HepG2 (cell line): Measurements from ENCODE around the gene C20orf202. TPM values are rescaled to one million over a fixed set of nuclear protein-coding genes. Genes with fewer than 3 reads are reported as not detected.

Source experiments
- ATAC-seq: fragments of 200-7000 bp; cut with Tn5 transposase; 3 replicates; pipeline ENCODE4 v1.9.1; 2020; ENCODE audit warnings: mild to moderate bottlenecking, moderate library complexity
- BruUV-seq: library from RNA; stranded (reverse); fragments of 400-500 nt; replicated peaks from 2 replicates; lab custom pipeline; 2021; lab: Mats Ljungman, UMichigan
- CTCF ChIA-PET: fragments of 300-600 bp; formaldehyde crosslinking; extraction: SDS; loops from one replicate; lab custom pipeline; 2021; ENCODE audit warnings: low total read pairs, inconsistent platforms, low intra/inter-chr PET ratio; lab: Yijun Ruan, JAX
- POLR2A ChIA-PET: fragments of 350-600 bp; sonication (Branson Sonifier 250); formaldehyde crosslinking; loops from one replicate; lab custom pipeline; 2020; ENCODE audit warnings: antibody characterized with exemption, inconsistent platforms; lab: Yijun Ruan, JAX
- DNase-seq: peaks from one replicate; pipeline ENCODE4 v3.0.0-alpha.2; 2015; ENCODE audit warnings: low spot score
- FAIRE-seq: peaks from 3 replicates; lab custom pipeline; 2011; peaks lifted over from hg19 to GRCh38; lab: Jason Lieb, UNC
- H2AFZ ChIP-seq: one replicate; pipeline ENCODE4 v1.6.1; 2011; ENCODE audit warnings: low read length, inconsistent platforms
- H3K27ac ChIP-seq: fragments of 300-600 bp; 3 replicates; pipeline ENCODE4 v1.8.0; 2011; ENCODE audit warnings: mixed run types, mild to moderate bottlenecking, mixed read lengths, low read length, inconsistent platforms; ENCODE audit not compliant: insufficient read depth; ENCODE audit errors: extremely low read length
- H3K27me3 ChIP-seq, 2 experiments: fragments of 200-600 bp in 1 of 2; 2 replicates in 1 of 2; 3 replicates in 1 of 2; pipeline versions ENCODE4 v1.6.0 to v1.8.0; 2011; ENCODE audit warnings: low read length in 2 of 2, mild to moderate bottlenecking in 2 of 2, moderate library complexity in 2 of 2, inconsistent platforms in 1 of 2; ENCODE audit not compliant: insufficient read depth in 2 of 2, control insufficient read depth in 1 of 2
- H3K36me3 ChIP-seq, 2 experiments: fragments of 200-600 bp in 1 of 2; replicated peaks in 1 of 2; 2 replicates in 1 of 2; 3 replicates in 1 of 2; pipeline versions ENCODE4 v1.5.1 to v1.8.0; 2011; ENCODE audit warnings: low read length in 2 of 2, inconsistent platforms in 1 of 2; ENCODE audit not compliant: insufficient read depth in 2 of 2, control insufficient read depth in 1 of 2
- H3K4me1 ChIP-seq: 2 replicates; pipeline ENCODE4 v1.5.1; 2012; ENCODE audit warnings: low read length, inconsistent platforms; ENCODE audit not compliant: insufficient read depth
- H3K4me2 ChIP-seq: 2 replicates; pipeline ENCODE4 v1.6.0; 2011; ENCODE audit warnings: low read depth, low read length, inconsistent platforms
- H3K4me3 ChIP-seq, 3 experiments: fragments of 200-600 bp in 1 of 3; sonication (generic), shearing (Covaris generic) in 1 of 3; replicated peaks in 1 of 3; 2 replicates each; pipeline ENCODE4 v1.5.1; 2011 to 2016; ENCODE audit warnings: low read length in 3 of 3, inconsistent platforms in 2 of 3, low read depth in 2 of 3, mild to moderate bottlenecking in 2 of 3, control low read depth in 1 of 3, mixed read lengths in 1 of 3; ENCODE audit not compliant: insufficient read depth in 1 of 3
- H3K79me2 ChIP-seq: one replicate; pipeline ENCODE4 v1.6.1; 2011; ENCODE audit warnings: low read length, inconsistent platforms; ENCODE audit not compliant: insufficient read depth
- H3K9ac ChIP-seq: 2 replicates; pipeline ENCODE4 v1.6.0; 2011; ENCODE audit warnings: mild to moderate bottlenecking, low read depth, low read length, inconsistent platforms; ENCODE audit not compliant: insufficient read depth
- H3K9me3 ChIP-seq: 2 replicates; pipeline ENCODE4 v1.5.1; 2012; ENCODE audit warnings: mild to moderate bottlenecking, low read length
- H4K20me1 ChIP-seq: 2 replicates; pipeline ENCODE4 v1.6.0; 2011; ENCODE audit warnings: inconsistent platforms, mild to moderate bottlenecking, low read length, moderate library complexity; ENCODE audit not compliant: insufficient read depth
- ESRRA ChIP-seq: sonication (generic); formaldehyde crosslinking; IDR thresholded peaks from 2 replicates; pipeline ENCODE4 v1.5.1; 2020; ENCODE audit warnings: mild to moderate bottlenecking, low read depth, missing genetic modification reagents
- RBM22 ChIP-seq: fragments of 200-400 bp; formaldehyde crosslinking; optimal IDR thresholded peaks from 2 replicates; pipeline ENCODE3; 2017; ENCODE audit warnings: mild to moderate bottlenecking, low read length, moderate library complexity
- SIN3A ChIP-seq: IDR thresholded peaks from 2 replicates; pipeline ENCODE4 v1.6.1; 2011; ENCODE audit warnings: low read depth, mild to moderate bottlenecking, control low read depth, low read length, borderline replicate concordance
- TBX3 ChIP-seq: fragments of 450-650 bp; IDR thresholded peaks from 2 replicates; pipeline ENCODE4 v1.6.1; 2017; ENCODE audit warnings: antibody characterized with exemption, mild to moderate bottlenecking, inconsistent platforms, borderline replicate concordance
- ZBTB40 ChIP-seq, 2 experiments: fragments of 450-650 bp in 1 of 2; sonication (generic) in 1 of 2; formaldehyde crosslinking in 1 of 2; IDR thresholded peaks; 2 replicates each; pipeline versions ENCODE4 v1.6.1 to v1.8.0; 2016 to 2022; ENCODE audit warnings: antibody characterized with exemption in 1 of 2, mild to moderate bottlenecking in 1 of 2, missing genetic modification reagents in 1 of 2
- ZKSCAN5 ChIP-seq: sonication (generic); formaldehyde crosslinking; IDR thresholded peaks from 2 replicates; pipeline ENCODE4 v1.5.1; 2020; ENCODE audit warnings: mild to moderate bottlenecking, missing genetic modification reagents
- ZNF839 ChIP-seq: sonication (generic); formaldehyde crosslinking; IDR thresholded peaks from 2 replicates; pipeline ENCODE4 v1.4.0; 2020; ENCODE audit warnings: missing genetic modification reagents, mild to moderate bottlenecking, borderline replicate concordance
- WGBS: methylation state at CpG from one replicate; pipeline ENCODE4 v1.1.6; 2017; ENCODE audit warnings: low lambda C conversion rate; 5-methylcytosine and 5-hydroxymethylcytosine counted together
- in situ Hi-C: cut with HindIII; loops from 2 replicates; pipeline ENCODE4 v1.10.0; 2017; ENCODE audit warnings: low pct_unique_long_range_greater_than_20kb; ENCODE audit not compliant: extremely low pct_ligation_motif_present
- intact Hi-C: fragments of 100-400 bp; cut with micrococcal nuclease; formaldehyde crosslinking; loops from one replicate; pipeline ENCODE4 v1.10.0; 2022; ENCODE audit not compliant: unreplicated experiment
- polyA plus RNA-seq, 8 experiments: library from polyadenylated mRNA; depleted of rRNA in 3 of 8; stranded (reverse) in 7 of 8; unstranded in 1 of 8; fragments of >200 nt; fragmentation: Illumina TruSeq in 4 of 8; extraction: Trizol in 4 of 8; gene quantifications; 2 replicates each; pipeline versions ENCODE4 v1.2.1 to v1.2.3, GENCODE V29; 2011 to 2016; ENCODE audit warnings: low read depth in 4 of 8, missing spikeins in 1 of 8, mixed read lengths in 1 of 8; ENCODE audit not compliant: insufficient read depth in 1 of 8
- total RNA-seq, 5 experiments: library from RNA; depleted of rRNA; stranded (reverse); fragments of >200 nt; fragmentation: Illumina TruSeq; extraction: Trizol; gene quantifications; 2 replicates each; pipeline ENCODE4 v1.2.3, GENCODE V29; 2016; ENCODE audit warnings: low read depth in 1 of 5

C20orf202 gene
- total and polyA plus RNA-seq, 2 of the 13 experiments (the other 11 are each of a cell fraction or from before 2014, with no cell fraction given), result 0.20 to 1.2 TPM

- intact Hi-C loops, result no loop called here
- no peak for DNase-seq
- H2AFZ ChIP-seq, result no peak overlapping the region
- in situ Hi-C loops, result no loop called here
- ATAC-seq, result no peak
- 87% methylated on average over 1 of the region's 1 CpG for WGBS
- H4K20me1 ChIP-seq, result no peaks in the 10 kb centered on the region
- FAIRE-seq, result no peak
- no peak overlapping the region for H3K27ac ChIP-seq
- no peak overlapping the region for H3K9ac ChIP-seq
- H3K4me2 ChIP-seq, result no peak overlapping the region
- CTCF ChIA-PET, result no interaction called here
- H3K4me1 ChIP-seq, result no peaks in the 10 kb centered on the region
- H3K27me3 ChIP-seq, result peaks cover 4 to 26% of the 10 kb centered on the region in 2 experiments; a peak in 3 of 5 replicates
- no peaks in the 10 kb centered on the region for H3K9me3 ChIP-seq
- no peaks in the 10 kb centered on the region for H3K79me2 ChIP-seq
- POLR2A ChIA-PET, result no interaction called here
- no TSS peak for BruUV-seq
- no peak overlapping the region for H3K4me3 ChIP-seq
- H3K36me3 ChIP-seq, result no peaks in the 10 kb centered on the region
- TF ChIP-seq ESRRA (CRISPR knock-in tag), result no peak
- TF ChIP-seq ZBTB40 (IDR thresholded peaks at IDR 0.05), result no peak
- TF ChIP-seq ZBTB40 (CRISPR knock-in tag; IDR thresholded peaks at IDR 0.05), result no peak
- no peak for TF ChIP-seq SIN3A
- TF ChIP-seq TBX3, result no peak
- no peak for TF ChIP-seq RBM22
- TF ChIP-seq ZNF839 (CRISPR knock-in tag), result no peak
- TF ChIP-seq ZKSCAN5 (CRISPR knock-in tag), result no peak
- TF ChIP-seq, all 625 proteins: peak for 0
Measured at GRCh38 chr20:1199964-1200363, 3.3 kb upstream of the C20orf202 start.
